Measurements from ENCODE around the gene BICC1.

The BICC1 gene

GRCh38 chr10:58791137-58791536 is 278.5 kb downstream of the BICC1 start:
- TF ChIP-seq GATA2 (IDR thresholded peaks at IDR 0.05; ENCODE audit: low read depth, low read length) = no peak
- no peak for TF ChIP-seq GATA3 (IDR thresholded peaks at IDR 0.05; ENCODE audit: low read depth, low read length)

DNA sequence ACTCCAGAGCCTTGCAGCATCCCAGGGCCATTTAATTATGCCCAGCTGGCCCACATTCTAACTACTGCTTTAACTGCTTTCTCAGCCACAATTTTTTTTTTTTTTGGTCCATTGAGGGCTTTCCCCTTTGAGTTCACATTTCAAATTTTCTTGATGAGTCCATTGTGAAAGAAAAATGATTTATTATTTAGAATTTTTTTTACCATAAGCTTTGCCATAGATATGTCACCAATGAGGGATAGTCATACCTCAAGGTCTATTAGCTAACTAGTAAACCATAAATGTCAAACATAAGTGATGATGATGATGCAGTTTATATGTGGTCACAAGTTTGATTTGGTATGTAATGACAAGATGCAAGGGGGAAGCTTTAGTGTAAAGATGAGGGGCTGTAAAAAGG is 282.9 kb downstream of the BICC1 start:
- no peak for TF ChIP-seq GATA2 (IDR thresholded peaks at IDR 0.05; ENCODE audit: low read depth, low read length)
- TF ChIP-seq GATA3 (IDR thresholded peaks at IDR 0.05; ENCODE audit: low read depth, low read length) = no peak

DNA sequence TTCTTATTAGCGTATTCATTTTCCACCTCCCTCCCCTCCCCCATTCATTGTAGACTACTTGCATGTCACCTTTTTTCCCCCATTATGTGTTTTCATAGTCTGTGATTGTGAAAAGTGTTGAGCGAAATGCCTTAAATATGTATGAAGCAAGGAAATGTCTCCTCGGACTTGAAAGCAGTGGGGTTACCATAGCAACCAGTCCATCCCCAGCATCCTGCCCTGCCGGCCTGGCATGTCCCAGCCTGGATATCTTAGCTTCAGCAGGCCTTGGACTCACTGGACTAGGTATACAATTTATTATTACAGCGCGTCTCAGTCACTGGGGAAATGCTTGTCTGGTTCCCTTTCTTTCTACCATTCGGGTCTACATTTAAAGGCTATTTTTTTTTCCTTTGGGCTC is 283.6 kb downstream of the BICC1 start:
- TF ChIP-seq GATA2 (IDR thresholded peaks at IDR 0.05; ENCODE audit: low read depth, low read length) (no peak), GATA3 (IDR thresholded peaks at IDR 0.05; ENCODE audit: low read depth, low read length) (no peak)

DNA sequence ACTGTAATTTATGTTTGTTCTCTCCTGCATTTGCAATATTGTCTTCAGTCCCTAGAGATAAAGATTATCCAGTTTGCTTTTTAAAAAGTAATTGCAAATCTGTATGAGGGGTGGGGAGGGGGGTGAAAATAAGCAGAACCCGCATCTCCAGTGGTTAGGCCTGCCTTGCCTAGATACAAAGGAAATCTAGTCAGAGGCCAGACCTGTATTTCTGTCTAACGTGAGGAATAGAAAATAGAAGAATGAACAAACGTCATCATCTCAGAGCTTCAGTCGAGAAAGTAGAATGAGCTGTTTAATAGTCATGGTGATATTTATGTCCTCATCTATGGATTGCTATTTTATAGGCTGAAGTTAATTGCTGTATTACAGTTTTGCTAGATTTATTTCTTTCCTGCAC is 284.2 kb downstream of the BICC1 start:
- no peak for TF ChIP-seq GATA3 (IDR thresholded peaks at IDR 0.05; ENCODE audit: low read depth, low read length)
- TF ChIP-seq GATA2 (IDR thresholded peaks at IDR 0.05; ENCODE audit: low read depth, low read length) = no peak

GRCh38 chr10:58797356-58797755 is 284.7 kb downstream of the BICC1 start:
- TF ChIP-seq GATA3 (IDR thresholded peaks at IDR 0.05; ENCODE audit: low read depth, low read length) (no peak), GATA2 (IDR thresholded peaks at IDR 0.05; ENCODE audit: low read depth, low read length) (no peak)

GRCh38 chr10:58802047-58802446 is 289.4 kb downstream of the BICC1 start:
- TF ChIP-seq GATA3 (IDR thresholded peaks at IDR 0.05; ENCODE audit: low read depth, low read length) (no peak), GATA2 (IDR thresholded peaks at IDR 0.05; ENCODE audit: low read depth, low read length) (no peak)

GRCh38 chr10:58806323-58806722 is 293.7 kb downstream of the BICC1 start:
- TF ChIP-seq GATA3 (IDR thresholded peaks at IDR 0.05; ENCODE audit: low read depth, low read length) (no peak), GATA2 (IDR thresholded peaks at IDR 0.05; ENCODE audit: low read depth, low read length) (no peak)

DNA sequence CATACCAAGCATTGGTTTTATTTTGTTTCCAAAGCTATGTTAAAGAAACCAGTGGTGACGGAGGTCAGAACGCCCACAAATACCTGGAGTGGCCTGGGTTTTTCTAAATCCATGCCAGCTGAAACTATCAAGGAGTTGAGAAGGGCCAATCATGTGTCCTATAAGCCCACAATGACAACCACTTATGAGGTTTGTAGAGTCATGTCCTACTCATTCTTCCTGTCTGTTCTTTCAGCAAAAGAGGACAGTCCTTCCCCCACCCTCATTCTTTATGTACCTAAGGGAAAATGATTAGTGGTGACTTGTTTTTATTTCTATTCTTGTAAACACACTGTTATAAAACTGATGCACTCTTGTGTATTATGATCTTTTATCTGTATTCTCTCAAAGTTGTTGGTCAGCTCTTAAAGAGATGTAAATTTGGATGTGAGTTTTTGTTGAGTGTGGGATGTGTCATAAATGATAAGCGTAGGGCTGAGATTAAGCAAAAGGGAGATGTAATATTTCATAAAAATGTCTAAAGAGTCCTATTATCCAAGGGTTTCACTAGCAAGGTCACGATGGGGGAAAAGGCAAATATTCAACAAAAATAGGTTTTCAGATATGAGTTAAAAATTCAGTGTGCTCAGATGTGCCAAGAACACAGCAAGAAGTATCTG is 294.4 kb downstream of the BICC1 start:
- TF ChIP-seq GATA2 (IDR thresholded peaks at IDR 0.05; ENCODE audit: low read depth, low read length) (no peak), GATA3 (IDR thresholded peaks at IDR 0.05; ENCODE audit: low read depth, low read length) (no peak)

- no peak for TF ChIP-seq GATA2 (IDR thresholded peaks at IDR 0.05; ENCODE audit: low read depth, low read length)
- no peak for TF ChIP-seq GATA3 (IDR thresholded peaks at IDR 0.05; ENCODE audit: low read depth, low read length)
Observed at GRCh38 chr10:58807629-58808022, 295.0 kb downstream of the BICC1 start.

- no peak for TF ChIP-seq GATA3 (IDR thresholded peaks at IDR 0.05; ENCODE audit: low read depth, low read length)
- no peak for TF ChIP-seq GATA2 (IDR thresholded peaks at IDR 0.05; ENCODE audit: low read depth, low read length)
Observed at GRCh38 chr10:58810751-58811150, 298.1 kb downstream of the BICC1 start.

GRCh38 chr10:58813573-58813972 is 300.9 kb downstream of the BICC1 start:
- no peak for TF ChIP-seq GATA2 (IDR thresholded peaks at IDR 0.05; ENCODE audit: low read depth, low read length)
- TF ChIP-seq GATA3 (IDR thresholded peaks at IDR 0.05; ENCODE audit: low read depth, low read length) = no peak

- TF ChIP-seq GATA3 (IDR thresholded peaks at IDR 0.05; ENCODE audit: low read depth, low read length) (no peak), GATA2 (IDR thresholded peaks at IDR 0.05; ENCODE audit: low read depth, low read length) (no peak)
Observed at GRCh38 chr10:58817201-58817846, 304.7 kb downstream of the BICC1 start.

- TF ChIP-seq GATA2 (IDR thresholded peaks at IDR 0.05; ENCODE audit: low read depth, low read length) (no peak), GATA3 (IDR thresholded peaks at IDR 0.05; ENCODE audit: low read depth, low read length) (no peak)
Observed at GRCh38 chr10:58818900-58819299, 306.2 kb downstream of the BICC1 start.

DNA sequence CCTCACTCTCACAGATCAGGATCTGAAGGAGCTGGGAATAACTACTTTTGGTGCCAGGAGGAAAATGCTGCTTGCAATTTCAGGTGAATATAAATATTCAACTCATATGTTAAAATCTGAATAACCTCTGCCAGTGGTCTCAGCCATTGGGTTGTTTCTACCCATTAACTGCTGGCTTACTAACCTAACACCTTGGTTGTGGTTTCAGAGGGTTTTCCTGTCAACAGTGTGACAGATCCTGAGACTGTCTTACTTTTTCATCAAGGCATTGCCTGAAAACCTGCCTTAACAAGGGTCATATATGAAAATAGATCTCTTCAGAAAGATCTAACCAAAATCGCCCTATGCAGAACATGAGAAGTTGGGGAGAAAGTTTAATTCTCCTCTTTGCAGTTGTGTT is 307.7 kb downstream of the BICC1 start:
- TF ChIP-seq GATA2 (IDR thresholded peaks at IDR 0.05; ENCODE audit: low read depth, low read length) (no peak), GATA3 (IDR thresholded peaks at IDR 0.05; ENCODE audit: low read depth, low read length) (no peak)
